Measurements from ENCODE around the gene CCNF.
A peak's percentile ranks its signal among the peaks of the same experiment; 100 is the strongest.

DNA sequence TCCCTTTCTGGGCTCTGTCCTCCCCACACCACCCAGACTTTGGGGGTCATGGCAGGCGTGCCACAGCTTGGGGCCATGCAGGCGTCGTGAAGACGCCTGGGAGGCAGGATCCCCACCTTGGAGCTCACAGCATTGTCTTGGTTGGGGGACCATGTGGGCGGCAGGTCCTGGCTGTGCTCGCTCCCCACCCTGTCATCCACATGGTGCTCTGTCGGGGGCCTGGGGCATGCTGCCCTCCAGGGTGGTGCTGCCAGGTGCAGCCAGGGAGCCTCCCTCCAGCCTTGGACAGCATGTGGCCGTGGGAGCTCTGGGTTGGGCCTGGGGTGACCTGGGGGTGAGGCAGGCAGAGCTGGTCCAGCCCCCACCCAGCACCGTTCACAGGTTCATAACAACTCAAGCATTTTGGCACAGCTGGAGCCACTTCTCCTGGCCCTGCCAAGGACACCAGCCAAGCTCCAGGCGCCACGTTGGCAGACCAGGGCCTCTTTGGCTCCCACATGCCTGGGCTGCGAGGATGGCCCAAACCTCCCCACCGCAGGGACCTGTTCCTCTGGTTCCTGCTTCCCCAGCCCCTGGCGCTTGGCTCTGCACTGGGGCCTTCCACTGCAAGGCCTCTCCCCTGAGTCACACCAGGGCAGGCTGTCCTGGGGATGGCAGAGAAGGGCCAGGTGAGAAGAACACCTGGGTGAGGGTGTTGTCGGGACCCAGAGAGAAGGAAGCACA lies 69.4 kb downstream of the CCNF start:
- TF ChIP-seq CTCF (IDR thresholded peaks at IDR 0.05): no peak
- TF ChIP-seq POLR2A (IDR thresholded peaks at IDR 0.05): peak in 1 of 2 donors; percentile 24

Measured in thyroid gland (tissue), 4 donors.